Measurements from ENCODE around the gene MIF.
"Not testable (repeated sequence)": the region's sequence is repeated elsewhere in the genome, so short reads cannot be mapped to it uniquely, and the experiment has no call there.

The MIF gene

GRCh38 chr22:23899042-23899745, 5.0 kb downstream of the MIF start:
- DNase-seq (ENCODE audit: low read depth, low spot score): no peak
- H3K27ac ChIP-seq: no peak overlapping the region

- H3K27ac ChIP-seq; DNase-seq (ENCODE audit: low read depth, low spot score): not testable (repeated sequence)
Observed at GRCh38 chr22:23900227-23900626, 6.0 kb downstream of the MIF start.

GRCh38 chr22:23901600-23901999, 7.4 kb downstream of the MIF start:
- no peak overlapping the region for H3K27ac ChIP-seq
- no peak for DNase-seq (ENCODE audit: low read depth, low spot score)

- peak overlapping the region; percentile 26 for H3K27ac ChIP-seq
- peak; percentile 70 for DNase-seq (ENCODE audit: low read depth, low spot score)
Observed at GRCh38 chr22:23903328-23903971, 9.3 kb downstream of the MIF start.

- no peak overlapping the region for H3K27ac ChIP-seq
- no peak for DNase-seq (ENCODE audit: low read depth, low spot score)
Observed at GRCh38 chr22:23904573-23905254, 10.5 kb downstream of the MIF start.

GRCh38 chr22:23906641-23907040, 12.5 kb downstream of the MIF start:
- no peak for DNase-seq (ENCODE audit: low read depth, low spot score)
- no peak overlapping the region for H3K27ac ChIP-seq

GRCh38 chr22:23907423-23907822, 13.2 kb downstream of the MIF start:
- H3K27ac ChIP-seq; DNase-seq (ENCODE audit: low read depth, low spot score): not testable (repeated sequence)

GRCh38 chr22:23908587-23909205, 14.5 kb downstream of the MIF start:
- DNase-seq (ENCODE audit: low read depth, low spot score): no peak

GRCh38 chr22:23909296-23909898, 15.2 kb downstream of the MIF start:
- H3K27ac ChIP-seq: no peak overlapping the region
- no peak for DNase-seq (ENCODE audit: low read depth, low spot score)

More at GRCh38 chr22:23908587-23909205, 14.5 kb downstream of the MIF start:
- no peak overlapping the region for H3K27ac ChIP-seq

GRCh38 chr22:23910496-23911190, 16.5 kb downstream of the MIF start:
- no peak for DNase-seq (ENCODE audit: low read depth, low spot score)
- H3K27ac ChIP-seq: no peak overlapping the region

- DNase-seq (ENCODE audit: low read depth, low spot score): no peak
- no peak overlapping the region for H3K27ac ChIP-seq
Observed at GRCh38 chr22:23911318-23911980, 17.3 kb downstream of the MIF start.

GRCh38 chr22:23912293-23912903, 18.2 kb downstream of the MIF start:
- no peak overlapping the region for H3K27ac ChIP-seq

GRCh38 chr22:23913306-23913660, 19.1 kb downstream of the MIF start:
- no peak for DNase-seq (ENCODE audit: low read depth, low spot score)
- H3K27ac ChIP-seq: peak overlapping the region; percentile 57

More at GRCh38 chr22:23912293-23912903, 18.2 kb downstream of the MIF start:
- DNase-seq (ENCODE audit: low read depth, low spot score): no peak

- H3K27ac ChIP-seq: peak overlapping the region; percentile 57
Observed at GRCh38 chr22:23913661-23914353, 19.6 kb downstream of the MIF start.

GRCh38 chr22:23915290-23915689, 21.1 kb downstream of the MIF start:
- H3K27ac ChIP-seq: no peak overlapping the region
- DNase-seq (ENCODE audit: low read depth, low spot score): no peak

More at GRCh38 chr22:23913661-23914353, 19.6 kb downstream of the MIF start:
- peak; percentile 89 for DNase-seq (ENCODE audit: low read depth, low spot score)

- H3K27ac ChIP-seq; DNase-seq (ENCODE audit: low read depth, low spot score): not testable (repeated sequence)
Observed at GRCh38 chr22:23920267-23920611, 26.1 kb downstream of the MIF start.

GRCh38 chr22:23921586-23922201, 27.5 kb downstream of the MIF start:
- not testable (repeated sequence) for H3K27ac ChIP-seq; DNase-seq (ENCODE audit: low read depth, low spot score)

GRCh38 chr22:23922921-23923320, 28.7 kb downstream of the MIF start:
- no peak for DNase-seq (ENCODE audit: low read depth, low spot score)

More at GRCh38 chr22:23922921-23923320, 28.7 kb downstream of the MIF start:
- H3K27ac ChIP-seq: no peak overlapping the region
